HepG2 (cell line): Measurements from ENCODE around the gene CHMP4B. TPM values are rescaled to one million over a fixed set of nuclear protein-coding genes. Genes with fewer than 3 reads are reported as not detected.

ENCODE experiments used
- ARNT ChIP-seq: fragments of 450-650 bp; IDR thresholded peaks from 2 replicates; pipeline ENCODE4 v1.6.1; 2017
- RFX1 ChIP-seq: fragments of 450-650 bp; IDR thresholded peaks from 2 replicates; pipeline ENCODE4 v1.6.1; 2017
- RORA ChIP-seq: sonication (generic); formaldehyde crosslinking; IDR thresholded peaks from 2 replicates; pipeline ENCODE4 v1.5.0; 2020; ENCODE audit warnings: mild to moderate bottlenecking, missing genetic modification reagents, moderate library complexity
- TBL1XR1 ChIP-seq: fragments of 150-350 bp; IDR thresholded peaks from 2 replicates; pipeline ENCODE4 v1.6.1; 2014; ENCODE audit warnings: borderline replicate concordance, low read length; ENCODE audit not compliant: partially characterized antibody
- TCF12 ChIP-seq, 2 experiments: fragments of 450-650 bp in 1 of 2; sonication (generic) in 1 of 2; formaldehyde crosslinking in 1 of 2; IDR thresholded peaks; 2 replicates each; pipeline versions ENCODE4 v1.6.1 to v1.8.0; 2017 to 2022; ENCODE audit warnings: antibody characterized with exemption in 1 of 2, mild to moderate bottlenecking in 1 of 2, missing genetic modification reagents in 1 of 2, moderate library complexity in 1 of 2
- ZMYM4 ChIP-seq: sonication (generic); formaldehyde crosslinking; IDR thresholded peaks from 2 replicates; pipeline ENCODE4 v1.8.1; 2023; ENCODE audit warnings: mild to moderate bottlenecking, missing genetic modification reagents
- ZNF160 ChIP-seq: sonication (generic); formaldehyde crosslinking; IDR thresholded peaks from 2 replicates; pipeline ENCODE4 v1.8.0; 2022; ENCODE audit warnings: mild to moderate bottlenecking, inconsistent platforms, missing genetic modification reagents
- ZNF614 ChIP-seq: IDR thresholded peaks from 2 replicates; pipeline ENCODE4 v1.6.1; 2018; ENCODE audit warnings: missing biosample characterization, missing genetic modification reagents, inconsistent platforms, borderline replicate concordance
- ZNF619 ChIP-seq: sonication (generic); formaldehyde crosslinking; IDR thresholded peaks from 2 replicates; pipeline ENCODE4 v1.4.0; 2020; ENCODE audit warnings: mild to moderate bottlenecking, missing genetic modification reagents
- ZNF678 ChIP-seq: sonication (generic); formaldehyde crosslinking; IDR thresholded peaks from 2 replicates; pipeline ENCODE4 v1.4.0; 2020; ENCODE audit warnings: mild to moderate bottlenecking, missing genetic modification reagents
- ZNF687 ChIP-seq: sonication (generic); formaldehyde crosslinking; IDR thresholded peaks from 2 replicates; pipeline ENCODE4 v1.5.1; 2020; ENCODE audit warnings: mild to moderate bottlenecking, missing genetic modification reagents, moderate library complexity
- ZNF776 ChIP-seq: sonication (generic); formaldehyde crosslinking; IDR thresholded peaks from 2 replicates; pipeline ENCODE4 v1.4.0; 2020; ENCODE audit warnings: mild to moderate bottlenecking, missing genetic modification reagents
- polyA plus RNA-seq, 8 experiments: library from polyadenylated mRNA; depleted of rRNA in 3 of 8; stranded (reverse) in 7 of 8; unstranded in 1 of 8; fragments of >200 nt; fragmentation: Illumina TruSeq in 4 of 8; extraction: Trizol in 4 of 8; gene quantifications; 2 replicates each; pipeline versions ENCODE4 v1.2.1 to v1.2.3, GENCODE V29; 2011 to 2016; ENCODE audit warnings: low read depth in 4 of 8, missing spikeins in 1 of 8, mixed read lengths in 1 of 8; ENCODE audit not compliant: insufficient read depth in 1 of 8
- total RNA-seq, 5 experiments: library from RNA; depleted of rRNA; stranded (reverse); fragments of >200 nt; fragmentation: Illumina TruSeq; extraction: Trizol; gene quantifications; 2 replicates each; pipeline ENCODE4 v1.2.3, GENCODE V29; 2016; ENCODE audit warnings: low read depth in 1 of 5
- TF ChIP-seq, protein P1 (sequence below): sonication (generic); formaldehyde crosslinking; IDR thresholded peaks from one replicate; pipeline ENCODE4 v1.5.1; 2020; ENCODE audit warnings: mild to moderate bottlenecking, missing genetic modification reagents; ENCODE audit errors: not compliant biosample characterization
- TF ChIP-seq, protein P2 (sequence below): sonication (generic); formaldehyde crosslinking; IDR thresholded peaks from 2 replicates; pipeline ENCODE4 v1.8.0; 2022; ENCODE audit warnings: missing genetic modification reagents, low read depth, mild to moderate bottlenecking, borderline replicate concordance

CHMP4B gene
- total and polyA plus RNA-seq, 2 of the 13 experiments (the other 11 are each of a cell fraction or from before 2014, with no cell fraction given) = 40.1 to 45.6 TPM

GRCh38 chr20:33810885-33811775, at the start of gene CHMP4B (continued):
- TF ChIP-seq TCF12 (IDR thresholded peaks at IDR 0.05) (no peak), TCF12 (CRISPR knock-in tag; IDR thresholded peaks at IDR 0.05) (peak; percentile 91; the same call in 1 of the 2 replicates), RFX1 (peak; percentile 67; the same call in 1 of the 2 replicates), ZNF687 (CRISPR knock-in tag) (peak; percentile 74), ZNF160 (CRISPR knock-in tag) (peak; percentile 36; the same call in 1 of the 2 replicates), ZNF614 (CRISPR knock-in tag) (peak; percentile 82), TBL1XR1 (peak; percentile 98), ZNF678 (no peak), ZNF776 (CRISPR knock-in tag) (peak; percentile 77; the same call in 1 of the 2 replicates), ZMYM4 (CRISPR knock-in tag) (peak; percentile 84), ZNF619 (CRISPR knock-in tag) (0 out of 2 replicates have a peak, but pooled peaks have one; percentile 46), RORA (CRISPR knock-in tag) (no peak), ARNT (no peak)
- TF ChIP-seq, protein P1, sequence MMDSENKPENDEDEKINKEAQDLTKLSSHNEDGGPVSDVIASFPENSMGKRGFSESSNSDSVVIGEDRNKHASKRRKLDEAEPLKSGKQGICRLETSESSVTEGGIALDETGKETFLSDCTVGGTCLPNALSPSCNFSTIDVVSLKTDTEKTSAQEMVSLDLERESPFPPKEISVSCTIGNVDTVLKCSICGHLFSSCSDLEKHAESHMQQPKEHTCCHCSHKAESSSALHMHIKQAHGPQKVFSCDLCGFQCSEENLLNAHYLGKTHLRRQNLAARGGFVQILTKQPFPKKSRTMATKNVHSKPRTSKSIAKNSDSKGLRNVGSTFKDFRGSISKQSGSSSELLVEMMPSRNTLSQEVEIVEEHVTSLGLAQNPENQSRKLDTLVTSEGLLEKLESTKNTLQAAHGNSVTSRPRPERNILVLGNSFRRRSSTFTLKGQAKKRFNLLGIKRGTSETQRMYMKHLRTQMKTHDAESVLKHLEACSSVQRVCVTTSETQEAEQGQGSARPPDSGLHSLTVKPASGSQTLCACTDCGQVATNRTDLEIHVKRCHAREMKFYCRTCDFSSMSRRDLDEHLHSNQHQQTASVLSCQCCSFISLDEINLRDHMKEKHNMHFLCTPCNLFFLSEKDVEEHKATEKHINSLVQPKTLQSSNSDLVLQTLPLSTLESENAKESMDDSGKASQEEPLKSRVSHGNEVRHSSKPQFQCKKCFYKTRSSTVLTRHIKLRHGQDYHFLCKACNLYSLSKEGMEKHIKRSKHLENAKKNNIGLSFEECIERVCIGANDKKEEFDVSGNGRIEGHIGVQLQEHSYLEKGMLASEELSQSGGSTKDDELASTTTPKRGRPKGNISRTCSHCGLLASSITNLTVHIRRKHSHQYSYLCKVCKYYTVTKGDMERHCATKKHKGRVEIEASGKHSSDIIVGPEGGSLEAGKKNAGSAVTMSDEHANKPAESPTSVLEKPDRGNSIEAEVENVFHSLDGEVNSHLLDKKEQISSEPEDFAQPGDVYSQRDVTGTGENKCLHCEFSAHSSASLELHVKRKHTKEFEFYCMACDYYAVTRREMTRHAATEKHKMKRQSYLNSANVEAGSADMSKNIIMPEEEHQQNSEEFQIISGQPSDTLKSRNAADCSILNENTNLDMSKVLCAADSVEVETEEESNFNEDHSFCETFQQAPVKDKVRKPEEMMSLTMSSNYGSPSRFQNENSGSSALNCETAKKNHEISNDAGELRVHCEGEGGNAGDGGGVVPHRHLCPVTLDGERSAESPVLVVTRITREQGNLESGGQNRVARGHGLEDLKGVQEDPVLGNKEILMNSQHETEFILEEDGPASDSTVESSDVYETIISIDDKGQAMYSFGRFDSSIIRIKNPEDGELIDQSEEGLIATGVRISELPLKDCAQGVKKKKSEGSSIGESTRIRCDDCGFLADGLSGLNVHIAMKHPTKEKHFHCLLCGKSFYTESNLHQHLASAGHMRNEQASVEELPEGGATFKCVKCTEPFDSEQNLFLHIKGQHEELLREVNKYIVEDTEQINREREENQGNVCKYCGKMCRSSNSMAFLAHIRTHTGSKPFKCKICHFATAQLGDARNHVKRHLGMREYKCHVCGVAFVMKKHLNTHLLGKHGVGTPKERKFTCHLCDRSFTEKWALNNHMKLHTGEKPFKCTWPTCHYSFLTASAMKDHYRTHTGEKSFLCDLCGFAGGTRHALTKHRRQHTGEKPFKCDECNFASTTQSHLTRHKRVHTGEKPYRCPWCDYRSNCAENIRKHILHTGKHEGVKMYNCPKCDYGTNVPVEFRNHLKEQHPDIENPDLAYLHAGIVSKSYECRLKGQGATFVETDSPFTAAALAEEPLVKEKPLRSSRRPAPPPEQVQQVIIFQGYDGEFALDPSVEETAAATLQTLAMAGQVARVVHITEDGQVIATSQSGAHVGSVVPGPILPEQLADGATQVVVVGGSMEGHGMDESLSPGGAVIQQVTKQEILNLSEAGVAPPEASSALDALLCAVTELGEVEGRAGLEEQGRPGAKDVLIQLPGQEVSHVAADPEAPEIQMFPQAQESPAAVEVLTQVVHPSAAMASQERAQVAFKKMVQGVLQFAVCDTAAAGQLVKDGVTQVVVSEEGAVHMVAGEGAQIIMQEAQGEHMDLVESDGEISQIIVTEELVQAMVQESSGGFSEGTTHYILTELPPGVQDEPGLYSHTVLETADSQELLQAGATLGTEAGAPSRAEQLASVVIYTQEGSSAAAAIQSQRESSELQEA (CRISPR knock-in tag) = peak; percentile 52
- TF ChIP-seq, protein P2, sequence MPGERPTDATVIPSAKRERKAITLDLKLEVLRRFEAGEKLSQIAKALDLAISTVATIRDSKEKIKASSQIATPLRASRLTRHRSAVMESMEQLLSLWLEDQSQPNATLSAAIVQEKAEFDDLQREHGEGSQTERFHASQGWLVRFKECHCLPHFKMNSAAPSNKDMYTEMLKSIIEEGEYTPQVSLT (CRISPR knock-in tag) = no peak; the same call in 1 of the 2 replicates
